Stimulated activated CD4-positive, alpha-beta T cell treated with anti-CD3 and anti-CD28 coated beads, TNF-alpha, amount 100 ng/mL, for 4 hours (primary cell): Measurements from ENCODE around the gene PCBD1.
"Not testable (repeated sequence)": the region's sequence is repeated elsewhere in the genome, so short reads cannot be mapped to it uniquely, and the experiment has no call there.

Source experiments
- DNase-seq, 3 experiments: peaks; one replicate each; pipeline ENCODE4 v3.0.0-alpha.2; 2020; ENCODE audit warnings: low read depth in 3 of 3

Gene PCBD1

DNA sequence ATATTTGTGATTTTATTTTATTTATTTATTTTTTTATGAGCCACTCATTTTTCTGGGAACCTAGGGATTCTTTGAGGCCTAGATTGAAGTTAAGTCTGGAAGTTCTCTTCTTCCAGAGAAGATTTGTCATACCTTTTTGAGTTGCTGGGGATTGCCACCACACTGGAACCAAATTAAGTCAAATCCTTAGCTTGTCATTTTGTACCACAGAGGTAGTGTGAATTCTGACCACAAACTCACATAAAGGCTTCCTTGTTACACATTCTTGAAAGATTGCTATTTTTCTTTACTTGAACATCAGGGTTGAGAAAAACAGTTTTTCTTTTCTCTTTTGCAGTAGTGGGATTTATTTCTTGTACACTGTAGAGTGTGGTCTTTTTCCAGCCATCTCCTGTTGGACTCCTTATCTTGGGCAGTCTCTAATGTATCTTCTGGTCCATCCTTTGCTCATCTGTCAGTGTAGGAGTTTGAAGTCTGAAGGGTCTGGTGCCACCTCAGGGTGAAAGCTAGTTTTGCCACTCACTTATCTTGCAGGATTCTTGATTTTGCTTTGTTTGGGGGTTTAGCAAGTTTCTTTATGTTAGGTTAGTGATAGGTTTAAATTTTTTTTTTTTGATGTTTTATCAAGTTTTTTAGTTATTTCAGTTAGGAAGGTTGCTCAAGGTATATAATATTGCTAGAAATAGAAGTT lies 24.8 kb downstream of the PCBD1 start:
- no peak for DNase-seq

- not testable (repeated sequence) for DNase-seq
Measured at GRCh38 chr10:70861495-70862197, 26.7 kb downstream of the PCBD1 start.

- DNase-seq: no peak
Measured at GRCh38 chr10:70858759-70859158, 29.6 kb downstream of the PCBD1 start.

DNA sequence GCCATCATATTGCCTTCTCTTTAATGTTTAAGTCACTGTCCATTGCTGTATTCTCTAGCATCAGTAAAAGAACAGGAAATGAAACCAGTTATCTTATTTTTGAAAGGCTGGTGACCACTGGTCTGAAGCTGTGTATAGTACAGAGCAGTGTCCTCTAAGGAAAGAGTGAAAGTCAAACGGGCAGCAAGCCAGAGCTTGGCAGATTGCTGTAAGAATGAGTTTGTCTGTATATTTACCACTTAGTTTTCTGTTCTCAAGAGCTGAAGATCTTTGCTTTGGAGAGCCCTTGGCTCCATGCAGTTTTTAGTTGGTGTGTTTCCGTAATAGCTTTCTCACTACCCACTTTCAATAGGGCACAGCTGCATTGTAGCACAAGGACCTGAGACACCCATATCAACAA lies 31.9 kb downstream of the PCBD1 start:
- no peak for DNase-seq

DNA sequence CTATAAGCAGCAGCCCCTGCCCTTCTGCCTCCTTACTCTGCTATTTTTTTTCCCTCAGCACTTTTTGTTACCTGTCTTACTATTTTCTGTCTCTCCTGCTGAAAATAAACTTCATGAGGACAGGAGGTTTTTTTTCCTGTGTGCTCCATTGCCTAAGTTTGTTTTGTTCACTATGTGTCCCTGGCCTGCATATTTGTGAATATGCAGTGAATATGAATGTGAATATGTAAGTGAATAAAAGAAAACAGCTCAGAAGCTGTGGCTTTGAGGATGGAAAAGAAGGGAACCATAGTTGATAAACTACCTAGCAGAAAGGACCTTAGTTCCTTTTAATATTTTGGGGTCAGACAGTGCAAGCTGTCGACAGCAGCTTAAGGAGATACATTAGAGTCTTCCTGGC lies 34.9 kb downstream of the PCBD1 start:
- no peak for DNase-seq

GRCh38 chr10:70853038-70853437 lies 35.3 kb downstream of the PCBD1 start:
- DNase-seq: no peak

DNA sequence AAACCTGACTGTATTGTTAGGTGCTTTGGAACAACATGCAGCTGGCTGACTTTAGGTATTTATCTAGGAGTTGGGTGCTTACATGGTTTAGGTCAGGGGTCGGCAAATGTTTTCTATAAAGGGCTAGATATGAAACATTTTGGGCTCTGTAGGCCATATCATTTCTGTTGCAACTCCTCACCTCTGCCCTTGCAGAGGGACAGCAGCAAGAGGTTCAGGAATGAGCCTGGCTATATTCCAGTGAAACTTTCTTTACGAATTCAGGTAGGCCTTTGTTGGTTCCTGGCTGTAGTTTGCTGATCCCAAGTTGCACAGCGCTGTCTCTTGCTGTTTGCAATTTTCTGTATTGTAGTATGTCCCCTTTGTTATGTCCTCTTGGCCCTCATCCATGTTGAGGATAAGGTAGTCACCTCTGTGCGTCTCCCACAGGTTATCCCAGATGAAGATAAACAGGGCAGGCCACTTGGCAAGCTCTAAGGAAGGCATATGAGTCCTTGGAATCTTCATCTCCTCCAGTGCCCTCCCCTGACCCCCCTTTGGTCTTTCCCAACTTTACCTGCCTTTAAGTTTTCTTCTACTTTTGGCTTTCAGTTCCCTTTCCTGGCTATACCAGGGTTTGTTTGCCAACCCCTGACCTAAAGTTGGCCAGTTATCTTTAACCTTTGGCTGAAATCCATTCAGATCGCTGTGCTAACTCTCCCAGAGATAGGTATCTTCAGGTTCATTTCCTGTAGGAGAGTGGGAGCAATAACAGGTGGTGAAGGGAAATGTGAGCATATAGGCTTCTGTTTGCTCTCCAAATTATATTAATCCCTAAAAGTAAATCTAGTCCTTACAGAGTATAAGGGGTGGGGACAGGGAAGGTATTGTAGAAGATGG lies 36.5 kb downstream of the PCBD1 start:
- no peak for DNase-seq

GRCh38 chr10:70850097-70850496 lies 38.3 kb downstream of the PCBD1 start:
- no peak for DNase-seq

GRCh38 chr10:70849582-70850016 lies 38.8 kb downstream of the PCBD1 start:
- DNase-seq: no peak

- DNase-seq: no peak
Measured at GRCh38 chr10:70847659-70848360, 40.6 kb downstream of the PCBD1 start.

DNA sequence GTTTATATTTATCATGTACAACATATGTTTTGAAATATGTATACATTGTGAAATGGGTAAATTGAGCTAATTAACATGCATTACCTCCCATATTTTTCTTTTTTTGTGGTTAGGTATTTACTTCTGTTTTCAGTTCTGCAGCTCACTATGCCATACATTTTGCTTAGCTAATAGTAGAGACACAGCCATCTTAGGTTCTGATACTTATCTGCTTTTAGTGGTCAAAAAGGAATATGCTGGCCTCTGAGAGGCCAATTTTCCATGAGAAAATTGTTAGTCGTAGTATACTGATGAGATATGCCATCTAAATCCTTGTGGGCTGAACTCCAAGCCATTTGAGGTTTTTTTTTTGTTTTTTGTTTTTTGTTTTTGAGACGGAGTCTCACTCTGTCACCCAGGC lies 41.6 kb downstream of the PCBD1 start:
- no peak for DNase-seq

DNA sequence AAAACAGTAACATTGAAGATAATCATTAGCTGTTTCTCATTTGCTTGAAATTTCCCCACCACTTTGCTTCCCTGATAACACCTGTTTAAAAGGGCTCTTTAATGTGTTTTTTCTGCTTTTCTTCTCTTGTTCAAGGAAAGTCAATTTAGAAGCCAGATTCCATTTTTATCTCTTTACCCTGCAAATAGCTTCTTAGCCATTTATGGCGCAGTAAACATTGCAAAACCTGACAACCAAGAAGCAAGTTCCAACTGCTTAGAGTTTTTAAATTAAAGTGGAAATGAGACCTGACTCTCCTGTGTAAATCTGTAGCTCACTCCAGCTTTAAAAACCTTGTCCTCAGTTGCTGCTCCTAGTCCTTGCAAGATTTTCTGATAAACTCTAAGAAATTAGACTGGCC lies 42.5 kb downstream of the PCBD1 start:
- no peak for DNase-seq

- no peak for DNase-seq
Measured at GRCh38 chr10:70845256-70845655, 43.1 kb downstream of the PCBD1 start.

- DNase-seq: no peak
Measured at GRCh38 chr10:70843776-70844489, 44.4 kb downstream of the PCBD1 start.

DNA sequence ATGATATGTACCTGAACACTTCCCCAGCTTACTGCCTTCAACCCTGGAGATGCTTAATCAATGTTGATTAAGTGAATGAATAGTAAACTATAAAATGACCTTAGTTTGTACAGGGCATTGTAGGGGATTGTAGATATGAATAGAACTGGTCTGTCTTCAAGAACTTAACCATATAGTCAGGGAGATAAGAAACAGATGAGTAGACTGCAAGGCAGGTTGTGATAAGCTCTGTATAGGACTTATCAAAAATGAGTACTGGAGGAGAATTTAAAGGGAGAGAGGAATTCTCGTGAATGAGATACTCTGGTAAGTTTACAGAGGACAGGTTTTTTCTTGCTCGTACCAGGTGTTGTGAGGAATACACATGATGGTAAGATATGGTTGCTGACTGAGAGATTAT lies 45.0 kb downstream of the PCBD1 start:
- no peak for DNase-seq

DNA sequence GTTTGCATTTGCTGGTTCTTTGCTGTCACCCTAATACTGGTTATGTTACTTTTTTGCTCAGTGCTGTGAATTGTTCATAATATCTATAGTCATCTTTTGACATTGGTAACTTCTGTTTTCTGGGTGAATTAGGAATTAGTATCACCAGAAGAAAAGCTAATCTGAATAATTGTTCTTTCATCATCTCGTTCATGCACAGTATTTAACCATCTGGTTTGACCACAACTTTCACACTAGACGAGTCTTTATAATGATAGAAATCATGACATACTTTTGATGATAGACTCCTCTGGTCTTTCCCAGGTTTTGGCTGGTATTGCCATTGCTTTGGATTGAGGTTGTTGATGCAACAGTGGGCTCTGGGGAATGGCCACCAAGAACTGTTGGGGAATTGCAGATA lies 47.5 kb downstream of the PCBD1 start:
- DNase-seq: no peak

- no peak for DNase-seq
Measured at GRCh38 chr10:70838270-70838805, 50.0 kb downstream of the PCBD1 start.

DNA sequence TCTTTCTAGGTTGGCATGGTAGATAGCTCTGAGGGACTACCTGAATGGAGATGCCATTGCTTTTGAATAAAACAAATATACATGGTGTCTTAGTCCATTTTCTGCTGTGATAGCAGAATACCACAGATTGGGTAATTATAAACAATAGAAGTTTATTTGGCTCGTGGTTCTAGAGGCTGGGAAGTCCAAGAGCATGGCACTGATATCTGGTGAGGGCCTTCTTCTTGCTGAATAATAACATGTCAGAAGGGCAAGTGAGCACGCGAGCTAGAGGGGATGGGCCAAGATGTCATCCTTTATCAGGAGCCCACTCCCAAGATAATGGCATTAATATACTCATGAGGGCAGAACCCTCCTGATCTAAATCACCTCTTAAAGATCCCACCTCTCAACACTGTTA lies 50.7 kb downstream of the PCBD1 start:
- DNase-seq: no peak

DNA sequence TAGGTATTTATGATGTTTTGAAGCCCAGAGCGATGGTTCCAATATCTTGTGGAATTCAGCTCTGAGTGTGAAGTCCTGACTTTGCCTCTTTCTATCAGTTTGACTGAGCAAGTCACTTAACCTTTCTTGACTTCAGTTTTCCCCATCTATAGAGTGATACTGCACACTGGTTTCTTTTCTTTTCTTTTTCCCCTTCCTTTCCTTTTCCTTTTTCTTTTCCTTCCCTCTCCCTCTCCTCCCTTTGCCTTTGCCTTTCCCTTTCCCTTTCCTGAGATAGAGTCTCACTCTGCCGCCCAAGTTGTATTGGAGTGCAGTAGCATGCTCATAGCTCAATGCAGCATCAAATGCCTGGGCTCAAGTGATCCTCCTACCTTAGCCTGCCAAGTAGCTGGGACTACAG lies 52.0 kb downstream of the PCBD1 start:
- no peak for DNase-seq

DNA sequence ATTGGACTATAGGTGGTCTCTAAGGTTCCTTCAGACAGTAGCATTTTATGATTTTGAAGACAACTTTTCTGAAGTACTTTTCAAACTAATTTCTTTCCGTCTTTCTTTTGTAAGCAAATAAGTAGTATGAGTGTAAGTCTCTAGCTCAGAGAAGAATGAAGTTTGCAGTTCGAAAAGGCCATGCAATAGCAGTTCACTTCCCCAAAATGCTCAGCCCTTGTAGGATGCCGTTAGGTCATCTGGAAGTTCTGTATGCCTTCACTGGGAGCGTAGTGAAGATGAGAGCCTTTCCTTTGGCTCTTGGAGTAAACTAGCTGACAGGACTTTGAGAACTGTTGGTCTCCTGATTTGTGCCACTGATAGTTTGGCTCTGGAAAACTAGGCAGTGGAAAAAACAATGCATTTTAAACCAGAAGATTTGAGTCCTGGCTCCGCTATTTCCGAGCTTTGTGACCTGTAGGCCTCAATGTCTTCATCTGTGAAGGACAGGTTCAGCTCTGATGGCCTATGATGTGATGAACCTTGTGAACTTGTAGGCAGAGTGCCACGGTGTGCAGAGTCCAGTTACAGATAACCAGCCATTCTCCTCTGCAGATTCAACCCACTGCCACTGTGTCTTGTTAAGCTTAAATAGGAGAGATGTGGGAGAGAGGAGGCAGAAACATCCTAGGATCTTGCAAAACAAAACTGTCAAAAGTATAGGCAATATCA lies 53.8 kb downstream of the PCBD1 start:
- DNase-seq: no peak
